HAP-1 (cell line): ENCODE measurements around the gene MRPL17.

Experiments
- DNase-seq, 2 experiments: peaks; one replicate each; pipeline ENCODE4 v3.0.0-alpha.2; 2016 to 2020; ENCODE audit warnings: low spot score in 2 of 2
- H3K27me3 ChIP-seq: fragments of 250-450 bp; sonication (Bioruptor Pico); 2 replicates; pipeline ENCODE4 v1.5.1; 2020; ENCODE audit warnings: low read depth, mild to moderate bottlenecking, moderate library complexity
- H3K36me3 ChIP-seq: fragments of 250-450 bp; sonication (Bioruptor Pico); replicated peaks from 2 replicates; pipeline ENCODE4 v1.5.1; 2020; ENCODE audit warnings: mild to moderate bottlenecking
- H3K4me1 ChIP-seq: fragments of 250-450 bp; sonication (Bioruptor Pico); 2 replicates; pipeline ENCODE4 v1.5.1; 2020; ENCODE audit warnings: mild to moderate bottlenecking
- H3K4me3 ChIP-seq: fragments of 250-450 bp; sonication (Bioruptor Pico); 2 replicates; pipeline ENCODE4 v1.5.1; 2020; ENCODE audit warnings: mild to moderate bottlenecking, moderate library complexity
- H3K9me3 ChIP-seq: fragments of 250-450 bp; sonication (Bioruptor Pico); 2 replicates; pipeline ENCODE4 v1.5.1; 2020; ENCODE audit warnings: mild to moderate bottlenecking, moderate library complexity
- in situ Hi-C: fragments of 300-500 bp; cut with MboI; formaldehyde crosslinking; loops from 3 replicates; pipeline ENCODE4 v1.14.3; 2020; ENCODE audit warnings: low sequenced_read_pairs, inconsistent platforms, mixed read lengths

The MRPL17 gene

DNA sequence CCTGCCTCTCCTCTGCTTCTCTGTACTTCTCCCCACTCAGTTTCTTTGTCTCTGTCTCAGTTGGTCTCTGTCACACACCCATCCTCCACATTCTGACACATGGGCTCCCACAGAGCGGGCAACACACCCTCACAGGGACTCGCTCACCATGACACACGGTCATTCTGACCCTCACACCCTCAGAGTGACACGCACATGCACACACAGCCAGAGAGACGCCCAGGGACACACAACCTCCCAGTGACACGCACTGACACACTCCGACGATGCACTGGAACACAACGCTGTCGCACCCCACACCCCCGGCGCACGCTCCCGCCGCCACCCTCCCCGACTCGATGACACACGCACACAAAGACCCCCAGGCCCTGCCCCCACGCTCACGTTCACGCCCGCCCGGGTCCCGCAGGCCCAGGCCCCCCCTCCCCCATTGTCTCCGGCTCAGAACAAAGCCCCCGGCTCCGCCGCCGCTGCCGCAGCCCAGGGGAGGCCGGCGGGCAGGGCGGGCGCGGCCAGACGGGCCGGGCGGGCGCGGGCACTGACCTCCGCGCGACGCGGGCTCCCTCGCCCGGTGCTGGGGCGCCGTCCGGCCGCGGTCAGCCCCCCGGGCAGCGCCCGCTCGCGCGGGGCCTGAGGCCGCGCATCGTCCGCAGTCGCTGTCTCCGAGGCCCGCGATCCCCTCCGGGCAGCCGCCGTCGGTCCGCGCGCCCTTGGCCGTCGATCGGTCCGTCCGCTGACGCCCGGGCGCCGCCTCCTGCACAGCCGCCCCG, 27.9 kb downstream of the MRPL17 start:
- Histone ChIP-seq H3K27me3 (peaks cover 9% of the 10 kb centered on the region), H3K4me3 (peak overlapping the region; percentile 8; the same call in 1 of the 2 replicates), H3K4me1 (no peaks in the 10 kb centered on the region), H3K9me3 (no peaks in the 10 kb centered on the region), H3K36me3 (no peaks in the 10 kb centered on the region)
- in situ Hi-C loops: no loop called here
- peak in 1 of 2 experiments; percentile 17 for DNase-seq

GRCh38 chr11:6654281-6655019, 28.7 kb downstream of the MRPL17 start:
- Histone ChIP-seq H3K4me3 (no peak overlapping the region), H3K36me3 (no peaks in the 10 kb centered on the region), H3K27me3 (peaks cover 9% of the 10 kb centered on the region), H3K4me1 (no peaks in the 10 kb centered on the region), H3K9me3 (no peaks in the 10 kb centered on the region)
- no peak for DNase-seq
- in situ Hi-C loops: no loop called here

GRCh38 chr11:6653656-6654055, 29.5 kb downstream of the MRPL17 start:
- no peaks in the 10 kb centered on the region for H3K9me3 ChIP-seq
- no peak overlapping the region for H3K4me3 ChIP-seq
- H3K36me3 ChIP-seq: no peaks in the 10 kb centered on the region
- in situ Hi-C loops: no loop called here
- DNase-seq: no peak
- H3K4me1 ChIP-seq: no peaks in the 10 kb centered on the region
- H3K27me3 ChIP-seq: peaks cover 9% of the 10 kb centered on the region

- Histone ChIP-seq H3K27me3 (peaks cover 9% of the 10 kb centered on the region), H3K9me3 (no peaks in the 10 kb centered on the region), H3K36me3 (no peaks in the 10 kb centered on the region), H3K4me3 (no peak overlapping the region), H3K4me1 (no peaks in the 10 kb centered on the region)
- in situ Hi-C loops: no loop called here
- DNase-seq: no peak
These were observed 30.0 kb downstream of the MRPL17 start for GRCh38 chr11:6653097-6653496.

DNA sequence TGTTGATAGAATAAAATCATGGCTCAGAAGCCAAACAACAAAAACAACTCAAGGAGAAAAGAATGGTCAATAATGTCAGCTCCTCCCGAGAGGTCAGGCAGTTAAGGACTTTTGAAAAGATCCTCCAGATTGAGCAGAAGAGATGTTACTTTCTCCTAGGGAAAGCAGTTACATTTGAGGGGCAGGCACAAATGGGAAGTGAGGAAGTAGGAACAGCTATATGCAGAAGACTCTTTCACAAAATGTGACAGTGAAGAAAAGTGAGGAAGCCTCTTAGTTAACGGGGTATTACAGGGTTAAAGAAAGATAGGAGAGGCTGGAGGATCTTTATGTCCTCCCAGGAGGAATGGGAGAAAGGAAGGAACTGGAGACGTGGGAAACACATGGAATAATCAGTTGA, 31.0 kb downstream of the MRPL17 start:
- no peaks in the 10 kb centered on the region for H3K36me3 ChIP-seq
- H3K4me3 ChIP-seq: no peak overlapping the region
- H3K9me3 ChIP-seq: no peaks in the 10 kb centered on the region
- H3K4me1 ChIP-seq: no peaks in the 10 kb centered on the region
- H3K27me3 ChIP-seq: peaks cover 4% of the 10 kb centered on the region
- in situ Hi-C loops: no loop called here
- DNase-seq: no peak

GRCh38 chr11:6650980-6651379, 32.2 kb downstream of the MRPL17 start:
- no peaks in the 10 kb centered on the region for H3K36me3 ChIP-seq
- DNase-seq: no peak
- H3K27me3 ChIP-seq: peaks cover 4% of the 10 kb centered on the region
- H3K4me1 ChIP-seq: no peaks in the 10 kb centered on the region
- H3K4me3 ChIP-seq: no peak overlapping the region
- no peaks in the 10 kb centered on the region for H3K9me3 ChIP-seq
- in situ Hi-C loops: no loop called here

DNA sequence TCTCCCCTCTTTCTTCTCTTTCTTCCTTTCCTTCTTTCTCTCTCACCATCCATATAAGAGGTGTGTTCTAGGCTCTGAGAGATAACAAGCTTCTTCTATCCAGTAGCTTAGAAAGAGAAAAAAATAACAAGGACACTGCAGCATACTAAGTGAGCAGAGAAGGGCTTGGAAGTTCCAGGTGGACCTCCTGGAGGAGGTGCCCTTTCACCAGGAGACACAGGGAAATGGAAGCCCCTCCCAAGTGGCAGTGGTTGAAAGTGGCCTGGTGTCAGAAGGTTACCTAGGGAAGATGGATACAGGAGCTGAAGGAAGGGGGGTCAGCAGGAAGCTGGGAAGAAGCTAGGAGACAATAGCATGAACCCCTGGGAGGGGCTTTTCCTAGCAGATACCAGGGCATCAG, 33.0 kb downstream of the MRPL17 start:
- H3K27me3 ChIP-seq: peaks cover 4% of the 10 kb centered on the region; the same call in 1 of the 2 replicates
- H3K4me3 ChIP-seq: no peak overlapping the region
- no peaks in the 10 kb centered on the region for H3K36me3 ChIP-seq
- H3K9me3 ChIP-seq: no peaks in the 10 kb centered on the region
- no peaks in the 10 kb centered on the region for H3K4me1 ChIP-seq
- in situ Hi-C loops: no loop called here
- no peak for DNase-seq

DNA sequence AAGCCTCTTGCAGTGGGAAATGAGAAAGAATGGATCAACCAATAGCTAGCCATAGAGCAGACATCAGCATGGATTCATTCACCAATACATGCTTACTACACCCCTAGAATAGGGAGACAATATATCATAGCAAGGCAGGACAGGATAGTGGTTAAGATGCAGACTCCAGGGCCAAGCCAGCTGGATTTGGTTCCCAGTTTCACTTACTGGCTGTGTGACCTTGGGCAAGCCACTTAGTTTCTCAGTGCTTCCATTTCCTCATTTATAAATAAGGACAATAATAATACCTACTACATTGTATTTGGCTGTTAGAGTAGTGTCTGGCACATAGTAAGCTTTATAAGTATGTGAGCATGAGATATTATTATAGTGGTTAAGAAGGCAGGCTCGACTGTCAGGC, 34.6 kb downstream of the MRPL17 start:
- H3K9me3 ChIP-seq: no peaks in the 10 kb centered on the region
- H3K36me3 ChIP-seq: no peaks in the 10 kb centered on the region
- H3K27me3 ChIP-seq: peaks cover 4% of the 10 kb centered on the region; the same call in 1 of the 2 replicates
- no peaks in the 10 kb centered on the region for H3K4me1 ChIP-seq
- no peak for DNase-seq
- in situ Hi-C loops: no loop called here
- H3K4me3 ChIP-seq: no peak overlapping the region

- in situ Hi-C loops: no loop called here
- no peak overlapping the region for H3K4me3 ChIP-seq
- no peaks in the 10 kb centered on the region for H3K4me1 ChIP-seq
These were observed 35.3 kb downstream of the MRPL17 start for GRCh38 chr11:6647836-6648235.

DNA sequence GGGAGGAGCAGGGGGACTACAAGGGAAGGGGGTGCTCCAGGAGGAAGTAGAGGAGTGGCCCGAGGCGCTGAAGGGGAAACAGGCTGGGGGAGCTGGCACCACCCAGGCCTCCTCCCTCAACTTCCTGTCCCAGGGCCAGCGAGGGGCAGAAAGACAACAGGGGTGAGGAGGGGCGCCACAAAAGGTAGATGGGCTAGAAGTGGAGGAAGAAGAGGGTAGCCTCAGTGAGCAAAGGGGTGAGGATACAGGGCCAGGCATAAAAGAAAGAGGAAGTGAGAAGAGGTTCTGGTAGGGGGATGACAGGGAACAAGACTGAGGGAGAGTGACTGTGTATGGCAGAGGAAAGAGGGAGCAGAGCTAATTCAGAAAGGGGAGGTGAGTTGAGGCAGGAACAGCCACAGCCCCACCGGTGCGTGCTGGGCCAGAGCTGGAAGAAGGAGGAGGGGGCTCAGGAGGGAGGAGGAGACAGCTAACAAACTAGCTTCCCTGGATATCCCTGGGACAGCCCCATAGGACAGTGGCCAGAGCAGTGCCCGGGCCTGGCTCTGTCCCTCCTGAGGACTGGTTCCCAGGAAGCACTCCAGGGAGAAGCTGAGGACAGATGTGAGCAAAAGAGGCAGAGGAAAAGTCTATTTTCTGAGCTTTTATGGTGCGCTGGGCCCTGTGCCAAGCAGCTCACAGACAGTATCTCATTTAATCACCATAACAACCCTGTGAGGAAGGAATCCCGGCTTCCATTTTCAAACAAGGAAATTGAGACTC, 36.0 kb downstream of the MRPL17 start:
- no peak overlapping the region for H3K4me3 ChIP-seq
- DNase-seq: no peak
- no peaks in the 10 kb centered on the region for H3K36me3 ChIP-seq
- in situ Hi-C loops: no loop called here
- H3K9me3 ChIP-seq: no peaks in the 10 kb centered on the region
- no peaks in the 10 kb centered on the region for H3K4me1 ChIP-seq
- H3K27me3 ChIP-seq: peaks cover 4% of the 10 kb centered on the region; the same call in 1 of the 2 replicates

More at GRCh38 chr11:6647836-6648235, 35.3 kb downstream of the MRPL17 start:
- no peaks in the 10 kb centered on the region for H3K36me3 ChIP-seq
- no peaks in the 10 kb centered on the region for H3K9me3 ChIP-seq
- DNase-seq: no peak
- H3K27me3 ChIP-seq: peaks cover 4% of the 10 kb centered on the region; the same call in 1 of the 2 replicates

GRCh38 chr11:6646576-6646917, 36.6 kb downstream of the MRPL17 start:
- Histone ChIP-seq H3K4me3 (no peak overlapping the region), H3K36me3 (no peaks in the 10 kb centered on the region), H3K4me1 (no peaks in the 10 kb centered on the region), H3K27me3 (no peaks in the 10 kb centered on the region), H3K9me3 (no peaks in the 10 kb centered on the region)
- no peak for DNase-seq
- in situ Hi-C loops: no loop called here

- DNase-seq: no peak
- no peak overlapping the region for H3K4me3 ChIP-seq
- H3K9me3 ChIP-seq: no peaks in the 10 kb centered on the region
- no peaks in the 10 kb centered on the region for H3K4me1 ChIP-seq
- in situ Hi-C loops: no loop called here
- H3K27me3 ChIP-seq: no peaks in the 10 kb centered on the region
- no peaks in the 10 kb centered on the region for H3K36me3 ChIP-seq
These were observed 37.1 kb downstream of the MRPL17 start for GRCh38 chr11:6646071-6646470.

DNA sequence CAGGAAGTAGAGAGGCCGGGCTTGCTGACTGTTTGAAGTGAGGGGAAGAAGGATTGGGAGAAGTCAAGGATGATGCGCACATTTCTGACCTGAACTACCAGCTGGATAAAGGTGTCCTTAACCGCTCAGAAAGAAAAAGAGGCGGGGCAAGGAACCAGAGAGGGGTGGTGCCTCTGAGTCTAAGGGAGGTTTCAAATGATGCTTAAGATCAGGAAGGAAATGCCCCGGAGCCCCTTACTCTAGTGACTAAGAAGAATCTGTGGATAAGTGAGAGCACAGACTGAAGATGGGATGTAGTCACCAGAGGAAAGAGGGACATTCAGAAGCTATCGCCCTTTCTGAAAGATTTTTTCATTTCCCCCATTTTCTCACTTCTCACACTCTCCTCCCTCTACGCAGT, 40.2 kb downstream of the MRPL17 start:
- in situ Hi-C loops: no loop called here
- H3K4me3 ChIP-seq: no peak overlapping the region
- H3K27me3 ChIP-seq: no peaks in the 10 kb centered on the region
- DNase-seq: no peak
- no peaks in the 10 kb centered on the region for H3K9me3 ChIP-seq
- H3K4me1 ChIP-seq: no peaks in the 10 kb centered on the region
- no peaks in the 10 kb centered on the region for H3K36me3 ChIP-seq
